Keratinocyte (primary cell): Measurements from ENCODE around the gene MEGF8. TPM values are rescaled to one million over a fixed set of nuclear protein-coding genes. Genes with fewer than 3 reads are reported as not detected.
A peak's percentile ranks its signal among the peaks of the same experiment; 100 is the strongest.

ENCODE experiments used
- DNase-seq: peaks from one replicate; pipeline ENCODE4 v3.0.0-alpha.2; 2011; ENCODE audit warnings: low read depth, missing footprints, low spot score
- FAIRE-seq: peaks from 2 replicates; lab custom pipeline; 2011; peaks lifted over from hg19 to GRCh38; lab: Jason Lieb, UNC
- H2AFZ ChIP-seq: 2 replicates; pipeline ENCODE4 v1.6.0; 2012; ENCODE audit warnings: low read length, control low read depth, inconsistent platforms; ENCODE audit not compliant: control insufficient read depth
- H3K27ac ChIP-seq: 2 replicates; pipeline ENCODE4 v1.5.1; 2011; ENCODE audit warnings: low read length; ENCODE audit not compliant: control insufficient read depth, insufficient read depth
- H3K27me3 ChIP-seq: 3 replicates; pipeline ENCODE4 v1.6.0; 2011; ENCODE audit warnings: low read length; ENCODE audit not compliant: control insufficient read depth, insufficient read depth; ENCODE audit errors: extremely low read depth
- H3K36me3 ChIP-seq, 2 experiments: 2 replicates in 1 of 2; 3 replicates in 1 of 2; pipeline ENCODE4 v1.5.1; 2011; ENCODE audit warnings: low read length in 2 of 2, mild to moderate bottlenecking in 1 of 2; ENCODE audit not compliant: control insufficient read depth in 2 of 2, insufficient read depth in 2 of 2; ENCODE audit errors: extremely low read depth in 1 of 2
- H3K4me1 ChIP-seq: 3 replicates; pipeline ENCODE4 v1.5.1; 2011; ENCODE audit warnings: low read length; ENCODE audit not compliant: control insufficient read depth, insufficient read depth; ENCODE audit errors: extremely low read depth
- H3K4me2 ChIP-seq: 3 replicates; pipeline ENCODE4 v1.6.0; 2011; ENCODE audit warnings: low read depth, low read length; ENCODE audit not compliant: control insufficient read depth, insufficient read depth; ENCODE audit errors: extremely low read depth
- H3K4me3 ChIP-seq, 3 experiments: fragments of 200-600 bp in 1 of 3; sonication (generic) in 1 of 3; 2 replicates in 2 of 3; 3 replicates in 1 of 3; pipeline ENCODE4 v1.5.1; 2011 to 2016; ENCODE audit warnings: low read length in 3 of 3, mild to moderate bottlenecking in 3 of 3, control low read depth in 2 of 3, inconsistent platforms in 1 of 3, low read depth in 1 of 3, mixed read lengths in 1 of 3, mixed run types in 1 of 3, moderate library complexity in 1 of 3; ENCODE audit not compliant: control insufficient read depth in 2 of 3, insufficient read depth in 2 of 3; ENCODE audit errors: extremely low read depth in 1 of 3
- H3K79me2 ChIP-seq: 2 replicates; pipeline ENCODE4 v1.6.0; 2012; ENCODE audit warnings: low read length; ENCODE audit not compliant: control insufficient read depth, insufficient read depth
- H3K9ac ChIP-seq: 3 replicates; pipeline ENCODE4 v1.6.0; 2011; ENCODE audit warnings: low read length; ENCODE audit not compliant: control insufficient read depth, insufficient read depth; ENCODE audit errors: extremely low read depth
- H3K9me1 ChIP-seq: 3 replicates; pipeline ENCODE4 v1.6.0; 2011; ENCODE audit warnings: low read length; ENCODE audit not compliant: control insufficient read depth, insufficient read depth; ENCODE audit errors: extremely low read depth
- H3K9me3 ChIP-seq: 2 replicates; pipeline ENCODE4 v1.5.1; 2012; ENCODE audit warnings: low read depth, low read length; ENCODE audit not compliant: control insufficient read depth
- H4K20me1 ChIP-seq: 3 replicates; pipeline ENCODE4 v1.6.0; 2011; ENCODE audit warnings: low read length; ENCODE audit not compliant: control insufficient read depth, insufficient read depth; ENCODE audit errors: extremely low read depth
- CTCF ChIP-seq, 3 experiments: IDR thresholded peaks in 1 of 3; conservative IDR thresholded peaks in 1 of 3; optimal IDR thresholded peaks in 1 of 3; 2 replicates in 2 of 3; 3 replicates in 1 of 3; pipeline versions ENCODE3 to v1.5.1; 2011; ENCODE audit warnings: low read length in 3 of 3, mild to moderate bottlenecking in 3 of 3, moderate library complexity in 2 of 3, control low read depth in 1 of 3, inconsistent platforms in 1 of 3; ENCODE audit not compliant: insufficient read depth in 2 of 3; ENCODE audit errors: extremely low read depth in 1 of 3
- EZH2 ChIP-seq: IDR thresholded peaks from one replicate; pipeline ENCODE4 v1.6.1; 2012; ENCODE audit warnings: inconsistent platforms, mild to moderate bottlenecking, low read length, moderate library complexity
- dilution Hi-C: fragments of 300-500 bp; cut with MboI; formaldehyde crosslinking; loops from one replicate; pipeline ENCODE4 v1.7.0; 2020; ENCODE audit warnings: low sequenced_read_pairs; ENCODE audit not compliant: extremely low pct_ligation_motif_present
- polyA plus RNA-seq, 5 experiments: library from polyadenylated mRNA; depleted of rRNA in 3 of 5; stranded (reverse) in 3 of 5; stranded (forward) in 1 of 5; unstranded in 1 of 5; fragments of >200 nt; gene quantifications; 1 replicate in 1 of 5; 2 replicates in 3 of 5; 3 replicates in 1 of 5; pipeline versions ENCODE4 v1.2.1 to v1.2.3, GENCODE V29; 2011 to 2012; ENCODE audit warnings: missing spikeins in 2 of 5, low read depth in 1 of 5, low replicate concordance in 1 of 5

MEGF8 gene
- polyA plus RNA-seq, 1 donor (not counting 4 experiments of a cell fraction or from before 2014, with no cell fraction given), result 4.1 TPM

GRCh38 chr19:42421591-42422031 lies 96.2 kb downstream of the MEGF8 start:
- H3K79me2 ChIP-seq, result peaks cover 5% of the 10 kb centered on the region
- H3K4me3 ChIP-seq, result peak overlapping the region in 2 of 3 experiments; percentile 71 to 85
- no peaks in the 10 kb centered on the region for H4K20me1 ChIP-seq
- TF ChIP-seq EZH2 (no peak), CTCF (optimal IDR thresholded peaks at IDR 0.05 in 1 of 3, IDR thresholded peaks at IDR 0.05 in 1 of 3, conservative IDR thresholded peaks at IDR 0.05 in 1 of 3; ENCODE audit: extremely low read depth in 1 of 3, insufficient read depth in 2 of 3, low read length in 3 of 3) (no peak)
- H3K4me2 ChIP-seq, result peak overlapping the region; percentile 90
- peak overlapping the region; percentile 90 for H3K27ac ChIP-seq
- no peaks in the 10 kb centered on the region for H3K27me3 ChIP-seq
- DNase-seq, result peak; percentile 98
- peaks cover 34% of the 10 kb centered on the region for H3K4me1 ChIP-seq
- H2AFZ ChIP-seq, result no peak overlapping the region
- peak overlapping the region; percentile 74 for H3K9ac ChIP-seq
- no peaks in the 10 kb centered on the region for H3K9me1 ChIP-seq
- dilution Hi-C loops, result no loop called here
- peak; percentile 97 for FAIRE-seq
- H3K36me3 ChIP-seq, result no peaks in the 10 kb centered on the region
- H3K9me3 ChIP-seq, result no peaks in the 10 kb centered on the region

GRCh38 chr19:42422092-42422900 lies 96.9 kb downstream of the MEGF8 start:
- peaks cover 34% of the 10 kb centered on the region for H3K4me1 ChIP-seq
- FAIRE-seq, result no peak
- no peak for DNase-seq

More at GRCh38 chr19:42422092-42422900, 96.9 kb downstream of the MEGF8 start:
- no peaks in the 10 kb centered on the region for H3K9me1 ChIP-seq
- H3K27me3 ChIP-seq, result no peaks in the 10 kb centered on the region
- peaks cover 5% of the 10 kb centered on the region for H3K79me2 ChIP-seq
- H3K4me3 ChIP-seq, result peak overlapping the region; percentile 71 to 85 (median 72)
- H2AFZ ChIP-seq, result peak overlapping the region; percentile 48
- peak overlapping the region; percentile 90 for H3K27ac ChIP-seq
- no peaks in the 10 kb centered on the region for H3K9me3 ChIP-seq
- TF ChIP-seq EZH2 (no peak), CTCF (optimal IDR thresholded peaks at IDR 0.05 in 1 of 3, IDR thresholded peaks at IDR 0.05 in 1 of 3, conservative IDR thresholded peaks at IDR 0.05 in 1 of 3; ENCODE audit: extremely low read depth in 1 of 3, insufficient read depth in 2 of 3, low read length in 3 of 3) (no peak)
- no peaks in the 10 kb centered on the region for H3K36me3 ChIP-seq
- peak overlapping the region; percentile 74 for H3K9ac ChIP-seq
- no peaks in the 10 kb centered on the region for H4K20me1 ChIP-seq
- peak overlapping the region; percentile 90 for H3K4me2 ChIP-seq
- dilution Hi-C loops, result no loop called here
